Measurements from ENCODE around the gene TMIGD1. TPM values are rescaled to one million over a fixed set of nuclear protein-coding genes. Genes with fewer than 3 reads are reported as not detected.

Gene TMIGD1
- total RNA-seq, 1 experiment from 2014 or later = not detected

- H3K4me3 Mint-ChIP-seq (ENCODE audit: unreplicated experiment) = no peak overlapping the region
- Histone ChIP-seq H3K9me3 (no peaks in the 10 kb centered on the region), H3K27me3 (replicated peaks; ENCODE audit: control insufficient read depth, insufficient read depth, low read length) (no peaks in the 10 kb centered on the region), H3K4me1 (0 out of 2 replicates have a peak, but pooled peaks cover 4% of the 10 kb centered on the region), H3K4me3 (ENCODE audit: low read depth, low read length) (no peak overlapping the region), H3K36me3 (ENCODE audit: control insufficient read depth, insufficient read depth, low read length) (no peaks in the 10 kb centered on the region)
- H3K36me3 Mint-ChIP-seq (ENCODE audit: insufficient read depth, unreplicated experiment) = no peaks in the 10 kb centered on the region
- no peak for DNase-seq
- ChIA-PET CTCF (no interaction called here), POLR2A (no interaction called here)
- H3K4me1 Mint-ChIP-seq (ENCODE audit: low read depth, unreplicated experiment) = peaks cover 8% of the 10 kb centered on the region
- no peaks in the 10 kb centered on the region for H3K27me3 Mint-ChIP-seq (ENCODE audit: insufficient read depth, unreplicated experiment)
- no peaks in the 10 kb centered on the region for H3K9me3 Mint-ChIP-seq (ENCODE audit: unreplicated experiment)
- no peak overlapping the region for H3K27ac Mint-ChIP-seq (ENCODE audit: unreplicated experiment)
- TF ChIP-seq, protein P1, sequence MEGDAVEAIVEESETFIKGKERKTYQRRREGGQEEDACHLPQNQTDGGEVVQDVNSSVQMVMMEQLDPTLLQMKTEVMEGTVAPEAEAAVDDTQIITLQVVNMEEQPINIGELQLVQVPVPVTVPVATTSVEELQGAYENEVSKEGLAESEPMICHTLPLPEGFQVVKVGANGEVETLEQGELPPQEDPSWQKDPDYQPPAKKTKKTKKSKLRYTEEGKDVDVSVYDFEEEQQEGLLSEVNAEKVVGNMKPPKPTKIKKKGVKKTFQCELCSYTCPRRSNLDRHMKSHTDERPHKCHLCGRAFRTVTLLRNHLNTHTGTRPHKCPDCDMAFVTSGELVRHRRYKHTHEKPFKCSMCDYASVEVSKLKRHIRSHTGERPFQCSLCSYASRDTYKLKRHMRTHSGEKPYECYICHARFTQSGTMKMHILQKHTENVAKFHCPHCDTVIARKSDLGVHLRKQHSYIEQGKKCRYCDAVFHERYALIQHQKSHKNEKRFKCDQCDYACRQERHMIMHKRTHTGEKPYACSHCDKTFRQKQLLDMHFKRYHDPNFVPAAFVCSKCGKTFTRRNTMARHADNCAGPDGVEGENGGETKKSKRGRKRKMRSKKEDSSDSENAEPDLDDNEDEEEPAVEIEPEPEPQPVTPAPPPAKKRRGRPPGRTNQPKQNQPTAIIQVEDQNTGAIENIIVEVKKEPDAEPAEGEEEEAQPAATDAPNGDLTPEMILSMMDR (IDR thresholded peaks at IDR 0.05; ENCODE audit: insufficient read depth in 1 of 2, low read depth in 1 of 2, low read length in 1 of 2, severe bottlenecking in 1 of 2, unreplicated experiment in 1 of 2) = no peak
- BruUV-seq (replicated peaks) = no TSS peak
- intact Hi-C loops (cut with micrococcal nuclease; ENCODE audit: unreplicated experiment) = no loop called here
Measured at GRCh38 chr17:30312226-30312625, 21.6 kb downstream of the TMIGD1 start.

GRCh38 chr17:30310562-30310961 is 23.3 kb downstream of the TMIGD1 start:
- H3K4me3 Mint-ChIP-seq (ENCODE audit: unreplicated experiment) = no peak overlapping the region
- intact Hi-C loops (cut with micrococcal nuclease; ENCODE audit: unreplicated experiment) = no loop called here
- POLR2A ChIA-PET = no interaction called here

GRCh38 chr17:30309591-30309990 is 24.3 kb downstream of the TMIGD1 start:
- Histone ChIP-seq H3K4me3 (ENCODE audit: low read depth, low read length) (no peak overlapping the region), H3K4me1 (no peaks in the 10 kb centered on the region), H3K36me3 (ENCODE audit: control insufficient read depth, insufficient read depth, low read length) (no peaks in the 10 kb centered on the region), H3K9me3 (no peaks in the 10 kb centered on the region), H3K27me3 (replicated peaks; ENCODE audit: control insufficient read depth, insufficient read depth, low read length) (no peaks in the 10 kb centered on the region)
- intact Hi-C loops (cut with micrococcal nuclease; ENCODE audit: unreplicated experiment) = no loop called here
- no peak for DNase-seq
- POLR2A ChIA-PET = no interaction called here
- H3K27me3 Mint-ChIP-seq (ENCODE audit: insufficient read depth, unreplicated experiment) = no peaks in the 10 kb centered on the region
- BruUV-seq (replicated peaks) = no TSS peak
- TF ChIP-seq, protein P1 (IDR thresholded peaks at IDR 0.05; ENCODE audit: insufficient read depth in 1 of 2, low read depth in 1 of 2, low read length in 1 of 2, severe bottlenecking in 1 of 2, unreplicated experiment in 1 of 2) = no peak
- H3K4me3 Mint-ChIP-seq (ENCODE audit: unreplicated experiment) = no peak overlapping the region
- H3K27ac Mint-ChIP-seq (ENCODE audit: unreplicated experiment) = no peak overlapping the region
- H3K36me3 Mint-ChIP-seq (ENCODE audit: insufficient read depth, unreplicated experiment) = no peaks in the 10 kb centered on the region
- no peaks in the 10 kb centered on the region for H3K9me3 Mint-ChIP-seq (ENCODE audit: unreplicated experiment)
- CTCF ChIA-PET = no interaction called here
- H3K4me1 Mint-ChIP-seq (ENCODE audit: low read depth, unreplicated experiment) = peaks cover 14% of the 10 kb centered on the region

More at GRCh38 chr17:30310562-30310961, 23.3 kb downstream of the TMIGD1 start:
- DNase-seq = no peak
- BruUV-seq (replicated peaks) = no TSS peak
- CTCF ChIA-PET = no interaction called here
- Mint-ChIP-seq H3K27ac (ENCODE audit: unreplicated experiment) (no peak overlapping the region), H3K9me3 (ENCODE audit: unreplicated experiment) (no peaks in the 10 kb centered on the region), H3K4me1 (ENCODE audit: low read depth, unreplicated experiment) (peaks cover 13% of the 10 kb centered on the region), H3K36me3 (ENCODE audit: insufficient read depth, unreplicated experiment) (no peaks in the 10 kb centered on the region), H3K27me3 (ENCODE audit: insufficient read depth, unreplicated experiment) (no peaks in the 10 kb centered on the region)
- TF ChIP-seq, protein P1 (IDR thresholded peaks at IDR 0.05; ENCODE audit: insufficient read depth in 1 of 2, low read depth in 1 of 2, low read length in 1 of 2, severe bottlenecking in 1 of 2, unreplicated experiment in 1 of 2) = no peak
- Histone ChIP-seq H3K9me3 (no peaks in the 10 kb centered on the region), H3K4me3 (ENCODE audit: low read depth, low read length) (no peak overlapping the region), H3K27me3 (replicated peaks; ENCODE audit: control insufficient read depth, insufficient read depth, low read length) (no peaks in the 10 kb centered on the region), H3K4me1 (0 out of 2 replicates have a peak, but pooled peaks cover 4% of the 10 kb centered on the region), H3K36me3 (ENCODE audit: control insufficient read depth, insufficient read depth, low read length) (no peaks in the 10 kb centered on the region)

All from Caco-2 (cell line).